ENCODE data around the gene VAT1L.

The VAT1L gene

GRCh38 chr16:77781091-77781490, 7.3 kb upstream of the VAT1L start:
- no peak for DNase-seq (ENCODE audit: low read depth, low spot score)

GRCh38 chr16:77782694-77783093, 5.7 kb upstream of the VAT1L start:
- DNase-seq (ENCODE audit: low read depth, low spot score): no peak

GRCh38 chr16:77784441-77785372, 3.7 kb upstream of the VAT1L start:
- DNase-seq (ENCODE audit: low read depth, low spot score): no peak

GRCh38 chr16:77785373-77785764, 3.0 kb upstream of the VAT1L start:
- no peak for DNase-seq (ENCODE audit: low read depth, low spot score)

- no peak for DNase-seq (ENCODE audit: low read depth, low spot score)
Measured at GRCh38 chr16:77786186-77786847, 2.0 kb upstream of the VAT1L start.

GRCh38 chr16:77787452-77787851, 912 bp upstream of the VAT1L start:
- DNase-seq (ENCODE audit: low read depth, low spot score): no peak

GRCh38 chr16:77789085-77790008, 983 bp downstream of the VAT1L start:
- no peak for DNase-seq (ENCODE audit: low read depth, low spot score)

GRCh38 chr16:77790009-77790372, 1.6 kb downstream of the VAT1L start:
- DNase-seq (ENCODE audit: low read depth, low spot score): no peak

- no peak for DNase-seq (ENCODE audit: low read depth, low spot score)
Measured at GRCh38 chr16:77790912-77791311, 2.5 kb downstream of the VAT1L start.

- DNase-seq (ENCODE audit: low read depth, low spot score): no peak
Measured at GRCh38 chr16:77793417-77793816, 5.1 kb downstream of the VAT1L start.

GRCh38 chr16:77794586-77794985, 6.2 kb downstream of the VAT1L start:
- no peak for DNase-seq (ENCODE audit: low read depth, low spot score)

GRCh38 chr16:77801817-77802216, 13.5 kb downstream of the VAT1L start:
- no peak for DNase-seq (ENCODE audit: low read depth, low spot score)

- DNase-seq (ENCODE audit: low read depth, low spot score): no peak
Measured at GRCh38 chr16:77805398-77805797, 17.0 kb downstream of the VAT1L start.

GRCh38 chr16:77807021-77807420, 18.7 kb downstream of the VAT1L start:
- DNase-seq (ENCODE audit: low read depth, low spot score): no peak

- no peak for DNase-seq (ENCODE audit: low read depth, low spot score)
Measured at GRCh38 chr16:77812856-77813500, 24.6 kb downstream of the VAT1L start.

- DNase-seq (ENCODE audit: low read depth, low spot score): no peak
Measured at GRCh38 chr16:77816293-77816692, 27.9 kb downstream of the VAT1L start.

GRCh38 chr16:77820340-77820739, 32.0 kb downstream of the VAT1L start:
- no peak for DNase-seq (ENCODE audit: low read depth, low spot score)

GRCh38 chr16:77822661-77823060, 34.3 kb downstream of the VAT1L start:
- no peak for DNase-seq (ENCODE audit: low read depth, low spot score)

GRCh38 chr16:77823067-77823466, 34.7 kb downstream of the VAT1L start:
- no peak for DNase-seq (ENCODE audit: low read depth, low spot score)

GRCh38 chr16:77825196-77825595, 36.8 kb downstream of the VAT1L start:
- no peak for DNase-seq (ENCODE audit: low read depth, low spot score)

GRCh38 chr16:77827032-77827431, 38.7 kb downstream of the VAT1L start:
- DNase-seq (ENCODE audit: low read depth, low spot score): no peak
